ENCODE measurements around the gene IQSEC1. TPM values are rescaled to one million over a fixed set of nuclear protein-coding genes. Genes with fewer than 3 reads are reported as not detected.

The IQSEC1 gene
- total RNA-seq, 1 experiment from 2014 or later: 28.1 TPM

DNA sequence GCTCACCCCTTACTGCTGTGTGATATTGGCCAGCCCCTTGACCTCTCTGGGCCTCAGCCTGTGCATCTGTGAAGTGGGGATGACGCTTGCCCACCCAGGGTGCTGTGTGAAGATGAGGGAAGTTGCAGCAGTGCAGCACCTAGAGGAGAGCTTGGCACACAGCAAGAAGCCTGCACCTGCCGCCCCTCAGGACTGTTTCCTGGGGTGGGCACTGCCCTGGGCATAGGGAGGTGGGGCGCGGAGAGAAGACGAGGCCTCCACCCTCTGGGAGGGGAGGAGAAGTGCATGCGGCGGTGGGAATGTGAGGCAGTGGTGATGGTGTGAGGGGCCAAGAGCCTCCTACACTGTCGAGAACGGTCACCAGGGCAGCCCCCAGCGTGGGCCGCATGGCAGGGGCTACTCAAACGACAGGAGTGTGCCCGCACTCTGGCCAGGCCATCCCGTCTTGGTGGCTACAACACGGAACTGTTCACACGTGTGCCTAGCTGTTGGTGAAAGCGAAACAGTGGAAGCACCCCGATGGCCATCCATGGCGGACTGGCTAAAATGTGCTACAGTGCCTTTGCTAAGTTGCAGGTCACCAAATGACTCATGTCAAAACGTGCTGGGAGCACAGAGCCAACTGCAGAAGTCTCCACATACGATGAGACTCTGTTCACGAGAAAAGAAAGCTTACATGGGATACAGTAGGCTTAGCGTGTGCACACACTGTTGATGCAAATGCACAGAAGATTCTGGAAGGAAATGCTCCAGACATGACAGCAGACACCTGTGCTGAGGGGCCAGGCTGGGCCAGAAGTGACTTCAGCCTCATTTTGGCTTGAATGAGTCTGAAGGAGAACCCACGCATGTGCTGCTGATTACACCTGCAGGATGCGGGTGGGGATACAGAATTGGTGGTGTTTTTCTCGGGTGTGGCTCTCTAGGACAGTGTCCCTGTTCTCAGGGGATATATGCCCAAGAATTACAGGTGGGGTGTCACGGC lies 40.4 kb upstream of the IQSEC1 start:
- RAD21 ChIA-PET (ENCODE audit: low non-redundant PET in 1 of 2, low total read pairs in 2 of 2, uncharacterized antibody in 2 of 2, unreplicated experiment in 2 of 2): no interaction called here
- H3K4me2 ChIP-seq (ENCODE audit: low read length): no peak overlapping the region
- H3K9me2 ChIP-seq (ENCODE audit: insufficient read depth): no peaks in the 10 kb centered on the region
- H2AFZ ChIP-seq (ENCODE audit: low read depth, low read length, poor library complexity, severe bottlenecking): no peak overlapping the region
- H3K9ac ChIP-seq (ENCODE audit: low read length): no peak overlapping the region
- peaks cover 11 to 12% of the 10 kb centered on the region in 2 experiments; a peak in 3 of 4 replicates for H3K4me1 ChIP-seq (ENCODE audit: control insufficient read depth in 1 of 2, insufficient read depth in 2 of 2, low read length in 2 of 2)
- TF ChIP-seq, protein P1, sequence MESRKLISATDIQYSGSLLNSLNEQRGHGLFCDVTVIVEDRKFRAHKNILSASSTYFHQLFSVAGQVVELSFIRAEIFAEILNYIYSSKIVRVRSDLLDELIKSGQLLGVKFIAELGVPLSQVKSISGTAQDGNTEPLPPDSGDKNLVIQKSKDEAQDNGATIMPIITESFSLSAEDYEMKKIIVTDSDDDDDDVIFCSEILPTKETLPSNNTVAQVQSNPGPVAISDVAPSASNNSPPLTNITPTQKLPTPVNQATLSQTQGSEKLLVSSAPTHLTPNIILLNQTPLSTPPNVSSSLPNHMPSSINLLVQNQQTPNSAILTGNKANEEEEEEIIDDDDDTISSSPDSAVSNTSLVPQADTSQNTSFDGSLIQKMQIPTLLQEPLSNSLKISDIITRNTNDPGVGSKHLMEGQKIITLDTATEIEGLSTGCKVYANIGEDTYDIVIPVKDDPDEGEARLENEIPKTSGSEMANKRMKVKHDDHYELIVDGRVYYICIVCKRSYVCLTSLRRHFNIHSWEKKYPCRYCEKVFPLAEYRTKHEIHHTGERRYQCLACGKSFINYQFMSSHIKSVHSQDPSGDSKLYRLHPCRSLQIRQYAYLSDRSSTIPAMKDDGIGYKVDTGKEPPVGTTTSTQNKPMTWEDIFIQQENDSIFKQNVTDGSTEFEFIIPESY (IDR thresholded peaks at IDR 0.05; ENCODE audit: extremely low read depth, insufficient replicate concordance, low read length): no peak
- TF ChIP-seq TCF7L2 (IDR thresholded peaks at IDR 0.05; ENCODE audit: borderline replicate concordance, extremely low read depth, insufficient read depth, insufficient read length) (no peak), ELF1 (IDR thresholded peaks at IDR 0.05; ENCODE audit: borderline replicate concordance, low read depth) (no peak), POLR2AphosphoS5 (IDR thresholded peaks at IDR 0.05; ENCODE audit: low read depth, low read length) (no peak), SIN3A (IDR thresholded peaks at IDR 0.05; ENCODE audit: low read depth) (no peak), RAD21 (IDR thresholded peaks at IDR 0.05; ENCODE audit: low read depth) (no peak), POLR2A (IDR thresholded peaks at IDR 0.05; ENCODE audit: borderline replicate concordance, extremely low read depth, insufficient read depth, insufficient read length) (no peak), CBX3 (IDR thresholded peaks at IDR 0.05; ENCODE audit: low read depth) (no peak), SRF (IDR thresholded peaks at IDR 0.05; ENCODE audit: low read depth) (no peak), ZNF274 (IDR thresholded peaks at IDR 0.05; ENCODE audit: low read depth, low read length) (no peak), FOSL1 (IDR thresholded peaks at IDR 0.05; ENCODE audit: low read depth) (no peak), JUND (IDR thresholded peaks at IDR 0.05) (no peak), EZH2phosphoT487 (IDR thresholded peaks at IDR 0.05; ENCODE audit: borderline replicate concordance) (no peak), YY1 (IDR thresholded peaks at IDR 0.05; ENCODE audit: extremely low read depth, insufficient replicate concordance, low read depth, low read length) (no peak), EZH2 (IDR thresholded peaks at IDR 0.05) (no peak), ZFX (IDR thresholded peaks at IDR 0.05) (no peak)
- TF ChIP-seq, protein P2, sequence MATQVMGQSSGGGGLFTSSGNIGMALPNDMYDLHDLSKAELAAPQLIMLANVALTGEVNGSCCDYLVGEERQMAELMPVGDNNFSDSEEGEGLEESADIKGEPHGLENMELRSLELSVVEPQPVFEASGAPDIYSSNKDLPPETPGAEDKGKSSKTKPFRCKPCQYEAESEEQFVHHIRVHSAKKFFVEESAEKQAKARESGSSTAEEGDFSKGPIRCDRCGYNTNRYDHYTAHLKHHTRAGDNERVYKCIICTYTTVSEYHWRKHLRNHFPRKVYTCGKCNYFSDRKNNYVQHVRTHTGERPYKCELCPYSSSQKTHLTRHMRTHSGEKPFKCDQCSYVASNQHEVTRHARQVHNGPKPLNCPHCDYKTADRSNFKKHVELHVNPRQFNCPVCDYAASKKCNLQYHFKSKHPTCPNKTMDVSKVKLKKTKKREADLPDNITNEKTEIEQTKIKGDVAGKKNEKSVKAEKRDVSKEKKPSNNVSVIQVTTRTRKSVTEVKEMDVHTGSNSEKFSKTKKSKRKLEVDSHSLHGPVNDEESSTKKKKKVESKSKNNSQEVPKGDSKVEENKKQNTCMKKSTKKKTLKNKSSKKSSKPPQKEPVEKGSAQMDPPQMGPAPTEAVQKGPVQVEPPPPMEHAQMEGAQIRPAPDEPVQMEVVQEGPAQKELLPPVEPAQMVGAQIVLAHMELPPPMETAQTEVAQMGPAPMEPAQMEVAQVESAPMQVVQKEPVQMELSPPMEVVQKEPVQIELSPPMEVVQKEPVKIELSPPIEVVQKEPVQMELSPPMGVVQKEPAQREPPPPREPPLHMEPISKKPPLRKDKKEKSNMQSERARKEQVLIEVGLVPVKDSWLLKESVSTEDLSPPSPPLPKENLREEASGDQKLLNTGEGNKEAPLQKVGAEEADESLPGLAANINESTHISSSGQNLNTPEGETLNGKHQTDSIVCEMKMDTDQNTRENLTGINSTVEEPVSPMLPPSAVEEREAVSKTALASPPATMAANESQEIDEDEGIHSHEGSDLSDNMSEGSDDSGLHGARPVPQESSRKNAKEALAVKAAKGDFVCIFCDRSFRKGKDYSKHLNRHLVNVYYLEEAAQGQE (IDR thresholded peaks at IDR 0.05; ENCODE audit: low read depth): no peak
- TF ChIP-seq, protein P3, sequence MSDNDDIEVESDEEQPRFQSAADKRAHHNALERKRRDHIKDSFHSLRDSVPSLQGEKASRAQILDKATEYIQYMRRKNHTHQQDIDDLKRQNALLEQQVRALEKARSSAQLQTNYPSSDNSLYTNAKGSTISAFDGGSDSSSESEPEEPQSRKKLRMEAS (IDR thresholded peaks at IDR 0.05): no peak
- DNase-seq (ENCODE audit: low read depth, low spot score) (no peak), ATAC-seq (peak; percentile 48)
- H3K4me3 ChIP-seq (replicated peaks in 1 of 2; ENCODE audit: low read depth in 1 of 2, low read length in 2 of 2): no peak overlapping the region
- no TSS peak for BruUV-seq (replicated peaks)
- H3K36me3 ChIP-seq (ENCODE audit: control insufficient read depth in 1 of 2, insufficient read depth in 2 of 2, low read length in 2 of 2): no peaks in the 10 kb centered on the region
- no peaks in the 10 kb centered on the region for H4K20me1 ChIP-seq (ENCODE audit: insufficient read depth)
- no peaks in the 10 kb centered on the region for H3K79me2 ChIP-seq (ENCODE audit: insufficient read depth, low read length)
- intact Hi-C loops (cut with micrococcal nuclease): no loop called here
- H3K27me3 ChIP-seq (ENCODE audit: insufficient read depth, low read length): 0 out of 2 replicates have a peak, but pooled peaks cover 3% of the 10 kb centered on the region
- POLR2A ChIA-PET: no interaction called here
- H3K27ac ChIP-seq (ENCODE audit: low read depth, low read length): no peak overlapping the region
- H3K9me3 ChIP-seq (ENCODE audit: control insufficient read depth in 1 of 2, insufficient read depth in 1 of 2, low read depth in 1 of 2, low read length in 2 of 2): no peaks in the 10 kb centered on the region
- CTCF ChIA-PET: no interaction called here
